ENCODE measurements around the gene MEA1. TPM values are rescaled to one million over a fixed set of nuclear protein-coding genes. Genes with fewer than 3 reads are reported as not detected.

Gene MEA1
- 83.0 and 84.1 TPM in 2 replicates for total RNA-seq

GRCh38 chr6:43013843-43014433 lies at the start of gene MEA1, which contains the start of gene KLHDC3:
MEA1 (minus strand) TSS chr6:43013946; CDS start chr6:43013813, 133 bp downstream.
KLHDC3 (plus strand) TSS chr6:43014249; CDS start chr6:43017193, 2,944 bp downstream.

GRCh38 chr6:43059168-43060033 lies 45.7 kb upstream of the MEA1 start, which contains the start of the genes KLC4 and MRPL2:
KLC4 (plus strand) TSS chr6:43059631; CDS start chr6:43061336, 1,705 bp downstream.
MRPL2 (minus strand) TSS chr6:43059434; CDS start chr6:43059381, 53 bp downstream.

GRCh38 chr6:43053545-43054205 lies 39.9 kb upstream of the MEA1 start, which contains the start of gene CUL7:
CUL7 (minus strand) TSS chr6:43053851; CDS start chr6:43052788, 1,063 bp downstream.

GRCh38 chr6:43021270-43022047 lies 7.7 kb upstream of the MEA1 start, which contains the start of gene RRP36:
RRP36 (plus strand) TSS chr6:43021623; CDS start chr6:43021655, 32 bp downstream.

GRCh38 chr6:42984001-42984923 lies 29.5 kb downstream of the MEA1 start, which contains the start of gene PPP2R5D:
PPP2R5D (plus strand) TSS chr6:42984570; CDS start chr6:42984678, 108 bp downstream.

GRCh38 chr6:42978839-42979522 lies 34.8 kb downstream of the MEA1 start, which contains the start of gene PEX6:
PEX6 (minus strand) TSS chr6:42979181; CDS start chr6:42979150, 31 bp downstream.

Other genes starting within 250 kb of the MEA1 start
- 2.7 and 3.6 TPM in 2 replicates for gene BICRAL, start 231.9 kb downstream of the MEA1 start, total RNA-seq
- 136 and 160 TPM in 2 replicates for gene RPL7L1, start 134.3 kb downstream of the MEA1 start, total RNA-seq
- gene PTCRA, start 97.9 kb downstream of the MEA1 start, total RNA-seq: 5.4 TPM in 1 of 2 replicates, not detected in the other
- 48.6 and 49.2 TPM in 2 replicates for gene CNPY3, start 84.5 kb downstream of the MEA1 start, total RNA-seq
- 0.20 TPM in 1 of 2 replicates, not detected in the other for gene GNMT, start 53.2 kb downstream of the MEA1 start, total RNA-seq
- gene PEX6, start 34.8 kb downstream of the MEA1 start, total RNA-seq: 6.8 and 7.2 TPM in 2 replicates
- gene PPP2R5D, start 29.4 kb downstream of the MEA1 start, total RNA-seq: 53.6 and 60.5 TPM in 2 replicates
- gene KLHDC3, start 303 bp upstream of the MEA1 start, total RNA-seq: 78.0 and 86.2 TPM in 2 replicates
- gene RRP36, start 7.7 kb upstream of the MEA1 start, total RNA-seq: 126 and 138 TPM in 2 replicates
- gene CUL7, start 39.9 kb upstream of the MEA1 start, total RNA-seq: 10.2 and 13.2 TPM in 2 replicates
- 21.7 and 30.6 TPM in 2 replicates for gene MRPL2, start 45.5 kb upstream of the MEA1 start, total RNA-seq
- gene KLC4, start 45.7 kb upstream of the MEA1 start, total RNA-seq: 7.0 and 8.6 TPM in 2 replicates
- gene PTK7, start 62.4 kb upstream of the MEA1 start, total RNA-seq: 25.8 and 27.7 TPM in 2 replicates
- gene SRF, start 157.3 kb upstream of the MEA1 start, total RNA-seq: 25.3 and 26.9 TPM in 2 replicates
- gene CUL9, start 168.2 kb upstream of the MEA1 start, total RNA-seq: 15.3 and 16.2 TPM in 2 replicates
- 96.9 and 164 TPM in 2 replicates for gene DNPH1, start 215.5 kb upstream of the MEA1 start, total RNA-seq
- gene TTBK1, start 229.5 kb upstream of the MEA1 start, total RNA-seq: not detected in 2 replicates